Glomerular endothelial cell (primary cell): ENCODE results near the gene IL6. TPM values are rescaled to one million over a fixed set of nuclear protein-coding genes. Genes with fewer than 3 reads are reported as not detected.
A peak's percentile ranks its signal among the peaks of the same experiment; 100 is the strongest.
"Not testable (repeated sequence)": the region's sequence is repeated elsewhere in the genome, so short reads cannot be mapped to it uniquely, and the experiment has no call there.

ENCODE experiments used
- DNase-seq: peaks from one replicate; pipeline ENCODE4 v3.0.0-alpha.2; 2011; ENCODE audit warnings: low read depth, low spot score; ENCODE audit errors: extremely low read depth
- total RNA-seq: library from RNA; depleted of rRNA; stranded (reverse); fragments of >200 nt; gene quantifications from 2 replicates; pipeline ENCODE4 v1.2.3, GENCODE V29; 2015

The IL6 gene
- 5.7 and 15.0 TPM in 2 replicates for total RNA-seq

DNA sequence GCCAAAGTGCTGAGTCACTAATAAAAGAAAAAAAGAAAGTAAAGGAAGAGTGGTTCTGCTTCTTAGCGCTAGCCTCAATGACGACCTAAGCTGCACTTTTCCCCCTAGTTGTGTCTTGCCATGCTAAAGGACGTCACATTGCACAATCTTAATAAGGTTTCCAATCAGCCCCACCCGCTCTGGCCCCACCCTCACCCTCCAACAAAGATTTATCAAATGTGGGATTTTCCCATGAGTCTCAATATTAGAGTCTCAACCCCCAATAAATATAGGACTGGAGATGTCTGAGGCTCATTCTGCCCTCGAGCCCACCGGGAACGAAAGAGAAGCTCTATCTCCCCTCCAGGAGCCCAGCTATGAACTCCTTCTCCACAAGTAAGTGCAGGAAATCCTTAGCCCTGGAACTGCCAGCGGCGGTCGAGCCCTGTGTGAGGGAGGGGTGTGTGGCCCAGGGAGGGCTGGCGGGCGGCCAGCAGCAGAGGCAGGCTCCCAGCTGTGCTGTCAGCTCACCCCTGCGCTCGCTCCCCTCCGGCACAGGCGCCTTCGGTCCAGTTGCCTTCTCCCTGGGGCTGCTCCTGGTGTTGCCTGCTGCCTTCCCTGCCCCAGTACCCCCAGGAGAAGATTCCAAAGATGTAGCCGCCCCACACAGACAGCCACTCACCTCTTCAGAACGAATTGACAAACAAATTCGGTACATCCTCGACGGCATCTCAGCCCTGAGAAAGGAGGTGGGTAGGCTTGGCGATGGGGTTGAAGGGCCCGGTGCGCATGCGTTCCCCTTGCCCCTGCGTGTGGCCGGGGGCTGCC, at the start of gene IL6:
Gene IL6 (plus strand): TSS at position 294 of the 807 bp plus-strand sequence. CDS start 63 bp downstream, at position 357.
- peak; percentile 75 for DNase-seq

DNA sequence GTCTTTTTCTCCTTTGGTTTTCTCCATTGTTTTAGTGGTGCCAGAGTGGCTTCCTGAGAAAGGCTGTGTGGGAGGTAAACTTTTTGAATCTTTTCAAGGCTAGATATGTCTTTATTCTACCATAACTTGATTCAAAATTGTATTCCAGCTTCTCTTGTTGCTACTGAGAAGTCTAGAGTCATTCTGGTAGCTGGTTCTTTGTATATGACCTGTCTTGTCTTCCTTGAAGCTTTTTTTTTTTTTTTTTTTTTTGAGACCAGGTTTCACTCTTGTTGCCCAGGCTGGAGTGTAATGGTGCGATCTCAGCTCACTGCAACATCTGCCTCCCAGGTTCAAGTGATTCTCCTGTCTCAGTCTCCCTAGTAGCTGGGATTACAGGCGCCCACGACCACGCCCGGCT, 49.7 kb upstream of the IL6 start:
- not testable (repeated sequence) for DNase-seq

DNA sequence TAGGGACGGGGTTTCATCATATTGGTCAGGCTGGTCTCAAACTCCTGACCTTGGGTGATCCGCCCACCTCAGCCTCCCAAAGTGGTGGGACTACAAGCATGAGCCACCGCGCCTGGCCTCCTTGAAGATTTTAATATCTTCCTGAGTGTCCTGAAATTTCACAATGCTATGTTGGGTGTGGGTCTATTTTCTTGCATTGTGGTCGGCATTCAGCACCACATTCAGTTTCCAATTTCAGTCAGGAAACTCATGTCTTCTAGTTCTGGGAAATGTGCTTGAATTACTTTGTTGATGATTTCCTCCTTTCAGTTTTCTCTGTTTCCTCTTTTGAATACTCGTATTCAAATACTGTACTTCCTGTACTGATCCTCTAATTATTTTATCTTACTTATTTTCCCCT, 49.3 kb upstream of the IL6 start:
- DNase-seq, result no peak

DNA sequence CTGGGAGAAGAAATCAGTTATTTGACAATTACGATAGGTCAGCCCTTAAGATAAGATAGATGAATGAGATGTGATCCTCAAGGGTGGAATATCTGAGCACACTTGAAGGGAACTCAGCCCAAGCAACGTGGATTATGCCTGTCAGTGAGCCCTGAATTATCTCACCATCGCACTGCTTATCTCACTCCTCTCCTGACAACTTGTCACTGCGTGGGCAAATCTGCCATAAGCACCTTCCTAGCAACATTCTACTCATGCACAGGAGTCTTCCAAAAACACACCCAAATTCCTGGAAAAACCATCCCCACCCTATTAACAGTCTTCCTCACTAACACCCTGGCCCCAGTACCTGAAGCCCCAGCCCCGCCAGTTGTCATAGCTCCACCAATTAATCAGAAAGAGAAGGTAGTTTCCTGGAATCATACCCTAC, 46.5 kb upstream of the IL6 start:
- no peak for DNase-seq

DNA sequence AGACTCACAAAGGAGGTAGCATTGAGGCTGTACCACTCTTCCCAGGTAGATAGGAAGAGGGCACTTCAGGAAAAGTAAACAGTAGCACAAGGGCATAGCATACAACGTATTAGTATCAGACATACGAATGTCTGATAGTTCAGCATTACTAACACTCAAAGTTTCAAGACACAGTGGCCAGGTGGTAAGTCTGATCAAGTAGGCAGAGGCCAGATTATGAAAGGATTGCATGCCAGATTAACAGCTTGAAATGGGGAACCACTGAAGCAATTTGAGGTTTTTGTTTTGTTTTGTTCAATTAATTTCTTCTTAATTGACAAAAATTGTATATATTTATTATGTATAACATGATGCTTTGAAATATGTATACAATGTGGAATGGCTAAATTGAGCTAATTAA, 45.7 kb upstream of the IL6 start:
- no peak for DNase-seq

DNA sequence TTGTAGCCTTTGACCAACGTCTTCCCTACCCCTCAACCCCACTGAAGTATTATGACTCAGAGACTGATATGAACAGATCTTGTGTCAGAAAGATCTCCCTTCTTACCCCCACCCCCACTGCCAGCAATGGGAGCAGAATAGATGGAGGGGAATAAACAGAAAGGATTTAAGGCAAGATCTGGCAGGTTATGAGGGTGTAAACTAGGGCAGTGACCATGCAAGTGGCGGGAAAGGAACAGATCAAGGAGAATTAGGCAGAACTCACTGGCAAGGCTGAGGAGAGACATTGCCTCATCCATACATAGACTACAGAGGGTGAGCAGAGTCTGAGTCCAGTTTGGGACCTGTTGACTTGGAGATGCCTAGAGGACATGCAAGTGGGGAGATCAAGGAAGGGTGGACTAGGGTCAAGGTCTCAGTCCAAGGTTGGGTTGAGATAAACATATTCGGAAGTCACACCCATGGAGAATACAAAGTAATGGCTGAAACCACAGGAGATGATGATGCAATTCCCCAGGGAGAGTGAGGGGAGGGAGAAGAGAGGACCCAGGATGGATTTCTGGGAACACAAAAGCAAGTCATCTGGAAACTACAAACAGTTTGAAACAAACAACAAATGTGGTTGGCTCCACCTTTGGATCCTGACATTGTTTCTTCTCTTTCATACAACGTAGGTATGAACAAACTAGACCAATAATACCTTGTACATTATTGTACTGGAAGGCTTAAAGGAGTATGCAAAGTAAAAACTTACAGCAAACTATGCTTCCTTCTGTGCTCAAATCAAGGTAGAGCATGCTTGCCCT, 44.9 kb upstream of the IL6 start:
- DNase-seq, result no peak

DNA sequence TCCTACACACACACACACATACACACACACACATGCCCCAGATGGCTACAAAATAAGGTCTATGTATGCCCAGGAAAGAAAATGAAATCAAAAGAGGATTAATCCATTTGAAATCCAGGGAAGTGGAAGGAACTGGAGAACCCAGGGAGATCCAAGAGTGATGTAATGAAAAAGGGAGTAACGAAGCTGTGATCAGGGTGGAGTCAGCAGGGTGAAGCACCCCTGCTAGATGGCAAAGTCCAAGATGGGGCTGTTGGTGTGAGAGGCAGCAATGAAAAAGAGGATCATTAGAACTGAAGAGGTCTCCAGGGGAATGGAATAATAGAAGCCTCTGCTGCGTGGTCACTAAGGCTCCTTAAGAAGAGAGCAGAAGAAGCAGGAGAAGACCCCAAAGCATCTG, 43.6 kb upstream of the IL6 start:
- DNase-seq, result no peak

DNA sequence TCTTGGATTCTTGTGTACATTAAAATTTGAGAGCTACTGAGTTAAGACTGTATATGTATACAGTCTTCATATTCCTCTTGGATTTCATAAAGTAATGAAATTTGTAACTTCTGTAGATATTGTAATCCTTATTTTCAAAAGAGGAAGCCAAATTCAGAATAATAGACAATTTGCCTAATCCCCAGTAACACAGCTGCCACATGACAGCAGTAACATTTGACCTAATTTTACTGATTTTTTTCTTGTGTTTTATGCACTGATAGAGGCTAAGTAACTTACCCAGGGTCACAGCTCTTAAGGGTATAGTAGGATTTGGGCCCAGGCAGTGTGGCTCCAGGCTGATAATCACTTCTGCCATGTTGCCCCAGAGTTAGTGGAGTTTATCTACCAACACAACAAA, 40.4 kb upstream of the IL6 start:
- DNase-seq, result no peak

DNA sequence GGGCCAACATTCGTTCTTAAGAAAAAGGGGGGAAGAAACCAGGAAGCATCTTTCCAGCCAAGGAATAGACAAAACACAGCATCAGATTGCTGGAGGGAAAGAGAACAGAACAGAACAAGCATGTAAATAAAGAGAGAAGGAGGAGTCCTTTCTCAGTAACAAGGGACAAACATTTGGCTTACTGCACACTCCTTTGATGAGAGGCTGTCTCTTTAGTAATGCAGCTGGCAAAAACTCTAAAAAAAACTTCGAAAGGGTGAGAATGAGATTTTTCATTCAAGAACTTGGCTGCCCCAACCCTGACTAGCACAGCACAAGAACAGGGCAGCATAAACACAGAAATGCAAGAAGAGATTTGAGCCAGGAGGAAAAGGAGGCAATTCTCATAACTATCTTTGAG, 38.9 kb upstream of the IL6 start:
- DNase-seq, result no peak

DNA sequence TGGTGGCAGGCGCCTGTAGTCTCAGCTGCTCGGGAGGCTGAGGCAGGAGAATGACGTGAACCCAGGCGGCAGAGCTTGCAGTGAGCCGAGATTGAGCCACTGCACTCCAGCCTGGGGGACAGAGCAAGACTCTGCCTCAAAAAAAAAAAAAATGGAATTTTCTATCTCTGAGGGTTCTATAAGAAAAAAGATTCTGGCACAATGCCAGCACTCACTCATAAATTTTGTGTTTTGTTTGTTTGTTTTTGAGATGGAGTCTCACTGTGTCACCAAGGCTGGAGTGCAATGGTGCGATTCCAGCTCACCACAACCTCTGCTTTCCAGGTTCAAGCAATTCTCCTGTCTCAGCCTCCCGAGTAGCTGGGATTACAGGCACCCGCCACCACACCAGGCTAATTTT, 38.1 kb upstream of the IL6 start:
- not testable (repeated sequence) for DNase-seq

DNA sequence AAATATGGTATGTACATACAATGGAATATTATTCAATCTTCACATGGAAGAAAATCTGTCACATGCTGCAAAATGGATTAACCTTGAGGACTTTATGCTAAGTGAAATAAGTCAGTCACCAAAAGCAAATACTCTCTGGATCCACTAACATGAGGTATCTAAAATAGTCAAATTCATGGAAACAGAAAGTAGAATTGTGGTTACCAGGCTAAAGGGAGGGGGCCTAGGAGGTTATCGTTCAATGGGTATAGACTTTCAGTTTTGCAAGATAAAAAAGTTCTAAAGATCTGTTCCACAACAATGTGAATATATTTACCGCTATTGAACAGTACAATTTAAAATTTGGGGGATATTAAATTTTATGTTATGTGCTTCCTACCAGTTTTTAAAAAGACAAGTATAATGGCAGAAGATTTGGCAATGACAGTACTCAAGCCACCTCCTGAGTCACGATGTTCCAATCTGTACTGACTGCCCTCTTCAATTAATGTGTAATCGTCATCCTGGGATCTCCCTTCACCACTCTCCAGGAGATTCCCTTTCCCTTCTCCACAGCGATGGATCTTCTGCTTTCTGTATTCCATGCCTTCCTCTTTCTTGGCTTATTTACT, 32.3 kb upstream of the IL6 start:
- no peak for DNase-seq

DNA sequence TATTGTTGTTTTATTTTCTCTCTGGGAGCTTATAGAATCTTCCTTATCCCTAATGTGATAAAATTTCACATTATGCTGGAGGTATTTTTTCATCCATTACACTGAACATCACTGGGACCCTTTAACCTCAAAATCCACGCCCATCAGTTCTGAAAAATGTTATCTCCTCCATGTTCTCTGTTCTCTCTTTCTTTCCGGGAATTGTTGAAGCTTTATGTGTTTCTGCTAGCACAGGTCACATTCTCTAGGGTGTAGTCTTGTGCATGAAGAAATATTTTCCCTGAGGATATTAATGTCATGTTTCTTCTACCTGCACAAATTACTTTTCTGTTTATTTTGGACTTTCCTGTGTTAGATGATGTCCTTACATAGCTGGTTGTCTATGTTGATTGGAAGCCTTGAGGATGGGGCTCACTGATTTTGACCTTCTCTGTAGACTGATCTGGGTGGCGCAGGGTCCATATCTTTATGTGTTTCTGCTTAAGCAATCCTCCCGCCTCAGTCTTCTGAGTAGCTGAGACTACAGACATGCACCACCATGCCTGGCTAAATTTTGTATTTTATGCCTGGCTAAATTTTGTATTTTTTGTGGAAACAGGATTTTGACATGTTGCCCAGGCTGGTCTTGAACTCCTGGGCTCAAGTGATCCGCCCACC, 31.4 kb upstream of the IL6 start:
- no peak for DNase-seq

DNA sequence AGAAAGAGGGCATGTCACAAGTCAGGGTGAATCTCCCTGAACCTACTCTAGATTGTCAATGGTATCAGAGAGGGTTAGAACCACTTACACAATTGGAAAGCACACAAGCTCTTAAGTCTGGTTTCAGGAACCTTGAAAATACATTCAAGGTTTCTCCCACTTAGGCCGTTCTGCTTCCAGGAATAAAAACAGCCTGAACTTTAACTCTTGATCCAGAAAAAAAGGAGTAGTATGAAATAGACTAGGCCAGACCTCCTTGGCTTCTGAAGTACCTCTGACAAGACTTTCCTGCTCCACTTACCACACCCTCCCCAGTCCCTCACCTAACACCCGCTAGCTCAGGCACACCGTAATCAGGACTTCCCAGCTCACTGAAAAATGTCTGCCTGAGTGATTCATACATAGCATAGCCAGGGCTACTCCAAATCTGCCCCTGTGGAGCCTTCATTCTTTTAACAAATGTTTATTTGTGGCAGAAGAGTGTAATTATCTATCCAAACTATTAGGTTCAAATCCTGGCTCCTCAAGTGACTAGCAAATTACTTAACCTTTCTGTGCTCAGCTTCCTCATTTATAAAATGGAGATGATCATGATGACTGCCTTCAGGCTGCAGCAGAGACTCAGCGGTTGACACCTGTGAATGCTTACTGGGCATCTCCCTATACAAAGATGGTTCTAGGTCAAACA, 30.3 kb upstream of the IL6 start:
- DNase-seq, result no peak

DNA sequence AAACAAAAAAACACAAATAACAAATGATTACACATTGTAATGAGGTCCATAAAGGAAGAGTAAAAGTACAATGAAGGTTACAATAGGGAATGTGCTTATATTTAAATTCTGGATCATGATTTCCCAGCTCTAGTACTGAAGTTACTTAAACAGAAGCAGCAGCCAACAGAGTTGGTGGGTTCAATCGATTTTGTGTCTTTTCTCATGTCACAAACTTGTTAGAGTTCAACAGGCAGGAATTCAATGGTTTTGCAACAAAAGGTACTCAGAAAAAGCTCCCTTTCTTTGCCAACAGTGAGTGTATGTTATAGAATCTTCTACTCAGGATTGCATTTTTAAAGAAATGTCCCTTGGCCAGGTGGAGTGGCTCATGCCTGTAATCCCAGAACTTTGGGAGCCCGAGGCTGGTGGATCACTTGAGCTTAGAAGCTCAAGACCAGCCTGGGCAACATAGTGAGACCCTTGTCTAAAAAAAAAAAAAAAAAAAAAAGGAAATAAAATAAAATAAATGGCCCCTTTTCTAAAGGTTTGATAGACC, 29.6 kb upstream of the IL6 start:
- no peak for DNase-seq

DNA sequence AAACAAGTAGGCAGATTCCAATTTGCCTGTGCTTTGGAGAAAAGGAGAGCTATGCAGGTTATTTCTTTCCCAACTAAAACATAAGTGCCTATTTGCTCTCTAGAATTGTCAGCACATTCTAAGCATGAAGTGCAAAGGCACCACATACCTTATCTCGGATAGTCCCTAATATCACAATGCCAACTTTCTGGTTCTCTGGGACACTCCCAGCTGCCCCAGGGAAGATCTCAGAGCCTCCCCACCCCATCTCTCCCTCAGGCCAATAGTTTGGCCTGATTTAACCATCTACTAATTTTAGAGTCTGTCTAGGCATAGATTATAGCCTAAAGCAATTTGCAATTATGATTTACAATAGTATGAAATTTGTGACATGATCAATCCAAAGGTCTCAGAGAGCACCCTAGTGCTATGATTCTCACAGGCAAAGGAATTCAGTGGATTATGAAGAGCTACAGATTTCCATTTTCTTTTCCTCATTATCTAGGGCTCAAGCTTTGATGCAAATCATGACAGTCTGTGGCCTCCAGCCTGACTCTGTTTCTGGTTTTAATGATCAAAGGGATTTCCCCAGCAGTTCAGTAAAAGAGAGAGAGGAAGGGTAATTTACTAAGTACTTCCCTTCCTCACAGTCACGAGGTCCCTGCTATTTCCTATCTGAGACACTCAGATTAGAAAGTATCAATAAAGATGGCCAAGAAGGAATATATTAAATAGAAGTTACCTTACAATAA, 29.0 kb upstream of the IL6 start:
- DNase-seq, result no peak

DNA sequence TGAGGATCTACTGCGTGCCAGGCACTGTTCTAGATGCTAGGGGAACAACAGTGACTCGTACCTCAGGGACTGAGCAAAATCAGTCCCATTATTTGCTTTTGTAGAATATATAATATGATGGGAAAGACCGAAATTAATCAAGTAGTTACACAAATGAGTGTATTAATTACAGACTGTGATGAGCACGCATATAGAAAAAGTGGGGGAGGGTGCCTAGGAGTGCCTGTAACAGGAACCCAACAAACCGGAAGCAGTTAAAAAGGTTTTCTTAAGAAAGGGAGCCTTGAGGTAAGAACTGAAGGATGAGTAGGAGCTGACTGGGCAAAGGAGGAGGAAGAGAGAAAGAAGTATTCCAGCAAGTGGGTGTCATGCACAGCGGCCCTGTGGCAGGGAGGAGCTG, 28.2 kb upstream of the IL6 start:
- DNase-seq, result no peak

DNA sequence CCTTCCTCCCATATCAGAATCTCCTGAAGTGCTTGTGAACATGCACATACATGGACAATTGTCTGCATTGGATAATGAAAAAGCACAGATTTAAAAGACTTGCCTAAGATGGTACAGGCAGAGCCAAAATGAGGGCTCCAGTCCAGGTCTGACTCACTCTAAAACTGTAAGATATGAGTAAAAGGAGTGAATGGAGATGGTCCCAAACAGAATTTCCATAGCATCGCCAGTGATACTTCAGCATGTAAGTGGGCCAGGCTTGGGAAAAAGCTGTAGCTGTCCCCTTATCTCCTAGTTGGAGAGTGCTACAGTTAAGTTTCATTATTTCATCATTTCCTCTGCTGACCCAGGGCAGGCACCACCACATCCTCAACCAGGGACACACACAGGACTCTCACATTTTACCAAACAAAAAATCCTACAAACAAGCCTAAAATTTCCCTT, 26.4 kb upstream of the IL6 start:
- DNase-seq, result no peak

DNA sequence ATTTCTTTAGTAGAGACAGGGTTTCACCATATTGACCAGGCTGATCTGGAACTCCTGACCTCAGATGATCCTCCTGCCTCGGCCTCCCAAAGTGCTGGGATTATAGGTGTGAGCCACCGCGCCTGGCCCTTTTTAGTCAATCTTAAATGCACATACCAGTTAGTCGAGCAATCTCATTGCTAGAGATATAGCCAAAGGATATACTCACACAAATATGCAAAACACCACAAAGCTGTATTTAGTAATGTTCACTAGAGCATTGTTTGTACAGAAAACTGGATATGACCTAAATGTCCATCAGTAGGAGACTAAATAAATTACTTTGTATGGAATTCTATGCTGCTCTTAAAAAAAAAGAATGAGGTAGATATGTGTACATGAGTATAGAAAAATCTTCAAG, 24.5 kb upstream of the IL6 start:
- no peak for DNase-seq

DNA sequence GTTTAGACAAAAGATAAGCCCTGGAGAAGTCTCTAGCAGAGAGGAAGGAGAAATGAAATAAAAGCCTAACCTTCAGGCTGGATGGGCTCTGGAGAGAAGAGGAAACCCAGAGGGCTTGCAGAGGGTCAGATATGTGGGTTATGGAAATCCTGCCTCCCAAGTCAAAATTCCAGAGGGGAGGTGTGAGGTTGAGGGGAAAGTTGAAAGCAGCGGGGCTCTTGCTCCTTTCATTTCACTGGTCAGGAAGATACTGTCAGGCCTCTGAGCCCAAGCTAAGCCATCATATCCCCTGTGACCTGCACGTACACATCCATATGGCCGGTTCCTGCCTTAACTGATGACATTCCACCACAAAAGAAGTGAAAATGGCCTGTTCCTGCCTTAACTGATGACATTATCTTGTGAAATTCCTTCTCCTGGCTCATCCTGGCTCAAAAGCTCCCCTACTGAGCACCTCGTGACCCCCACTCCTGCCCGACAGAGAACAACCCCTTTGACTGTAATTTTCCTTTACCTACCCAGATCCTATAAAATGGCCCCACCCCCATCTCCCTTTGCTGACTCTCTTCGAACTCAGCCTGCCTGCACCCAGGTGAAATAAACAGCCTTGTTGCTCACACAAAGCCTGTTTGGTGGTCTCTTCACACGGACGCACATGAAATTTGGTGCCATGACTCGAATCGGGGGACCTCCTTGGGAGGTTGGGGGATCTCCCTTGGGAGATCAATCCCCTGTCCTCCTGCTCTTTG, 23.7 kb upstream of the IL6 start:
- DNase-seq, result not testable (repeated sequence)
